Neural cell (in vitro differentiated cells): Measurements from ENCODE around the gene CACNA1F.

Experiments used
- CTCF ChIP-seq: fragments of 450-650 bp; IDR thresholded peaks from 2 replicates; pipeline ENCODE4 v1.5.1; 2014; ENCODE audit warnings: antibody characterized with exemption, mild to moderate bottlenecking, moderate library complexity; ENCODE audit not compliant: poor library complexity, severe bottlenecking
- RAD21 ChIP-seq: fragments of 450-650 bp; conservative IDR thresholded peaks from 2 replicates; pipeline ENCODE4 v1.6.1; 2014; ENCODE audit warnings: antibody characterized with exemption, mild to moderate bottlenecking, moderate library complexity
- SMC3 ChIP-seq: fragments of 450-650 bp; conservative IDR thresholded peaks from 2 replicates; pipeline ENCODE4 v1.6.1; 2014; ENCODE audit warnings: antibody characterized with exemption, mild to moderate bottlenecking, moderate library complexity; ENCODE audit not compliant: poor library complexity

- no peak for TF ChIP-seq CTCF
- no peak for TF ChIP-seq SMC3
- TF ChIP-seq RAD21, result no peak
Observed at GRCh38 chrX:49251325-49251724, 18.2 kb upstream of the CACNA1F start.
